Transverse colon (tissue), 4 donors: ENCODE measurements around the gene CREM.

ENCODE experiments used
- CTCF ChIP-seq, 5 experiments: fragments of 200-600 bp in 3 of 5; fragments of 450-650 bp in 2 of 5; sonication (generic) in 3 of 5; IDR thresholded peaks; 1 replicate in 2 of 5; 2 replicates in 3 of 5; pipeline ENCODE4 v1.5.1; 2016 to 2017; ENCODE audit warnings: antibody characterized with exemption in 5 of 5, inconsistent platforms in 3 of 5, mild to moderate bottlenecking in 2 of 5, moderate library complexity in 1 of 5
- POLR2A ChIP-seq: fragments of 450-650 bp; IDR thresholded peaks from one replicate; pipeline ENCODE4 v1.6.1; 2016; ENCODE audit warnings: antibody characterized with exemption, mild to moderate bottlenecking, moderate library complexity
- POLR2AphosphoS5 ChIP-seq, 3 donors: sonication (generic); formaldehyde crosslinking; IDR thresholded peaks; one replicate each; pipeline ENCODE4 v1.6.1; 2016; ENCODE audit warnings: antibody characterized with exemption in 3 of 3

GRCh38 chr10:35153716-35154115 lies 27.1 kb downstream of the CREM start:
- TF ChIP-seq POLR2AphosphoS5 (IDR thresholded peaks at IDR 0.05): no peak
- TF ChIP-seq CTCF (IDR thresholded peaks at IDR 0.05): no peak
- no peak for TF ChIP-seq POLR2A
